HUES6 (cell line): Measurements from ENCODE around the gene DCXR.

Experiments
- H3K27ac ChIP-seq: 2 replicates; pipeline ENCODE4 v1.7.0; 2013; ENCODE audit warnings: low read depth, mild to moderate bottlenecking, low read length, inconsistent platforms
- H3K27me3 ChIP-seq: 2 replicates; pipeline ENCODE4 v1.6.1; 2013; ENCODE audit warnings: low read length; ENCODE audit not compliant: control insufficient read depth, insufficient read depth
- H3K36me3 ChIP-seq: 2 replicates; pipeline ENCODE4 v1.6.1; 2013; ENCODE audit warnings: low read length; ENCODE audit not compliant: control insufficient read depth, insufficient read depth
- H3K4me1 ChIP-seq: 2 replicates; pipeline ENCODE4 v1.6.1; 2013; ENCODE audit warnings: low read length; ENCODE audit not compliant: control insufficient read depth, insufficient read depth
- H3K4me3 ChIP-seq: 2 replicates; pipeline ENCODE4 v1.5.1; 2013; ENCODE audit warnings: low read depth, low read length
- H3K9ac ChIP-seq: one replicate; pipeline ENCODE4 v1.6.1; 2013; ENCODE audit warnings: mild to moderate bottlenecking, low read length
- H3K9me3 ChIP-seq: 2 replicates; pipeline ENCODE4 v1.6.1; 2013; ENCODE audit warnings: low read depth, low read length; ENCODE audit not compliant: control insufficient read depth, insufficient read depth

DCXR gene

GRCh38 chr17:82012640-82013295 is 24.7 kb downstream of the DCXR start:
- H3K27ac ChIP-seq, result peak overlapping the region; percentile 61; the same call in 1 of the 2 replicates
- no peaks in the 10 kb centered on the region for H3K9me3 ChIP-seq
- H3K4me3 ChIP-seq, result no peak overlapping the region
- peak overlapping the region; percentile 50 for H3K9ac ChIP-seq
- peaks cover 16% of the 10 kb centered on the region; the same call in 1 of the 2 replicates for H3K4me1 ChIP-seq
- no peaks in the 10 kb centered on the region for H3K27me3 ChIP-seq
- H3K36me3 ChIP-seq, result peaks cover 5% of the 10 kb centered on the region

- Histone ChIP-seq H3K4me3 (no peak overlapping the region), H3K9me3 (no peaks in the 10 kb centered on the region), H3K27ac (peak overlapping the region; percentile 61; the same call in 1 of the 2 replicates), H3K4me1 (peaks cover 16% of the 10 kb centered on the region; the same call in 1 of the 2 replicates), H3K9ac (peak overlapping the region; percentile 27), H3K27me3 (no peaks in the 10 kb centered on the region), H3K36me3 (peaks cover under 1% of the 10 kb centered on the region)
Observed at GRCh38 chr17:82012261-82012639, 25.2 kb downstream of the DCXR start.

GRCh38 chr17:82011617-82012187 is 25.8 kb downstream of the DCXR start:
- H3K36me3 ChIP-seq, result no peaks in the 10 kb centered on the region; the same call in 1 of the 2 replicates
- H3K4me1 ChIP-seq, result peaks cover 16% of the 10 kb centered on the region; the same call in 1 of the 2 replicates
- no peaks in the 10 kb centered on the region for H3K27me3 ChIP-seq
- H3K4me3 ChIP-seq, result no peak overlapping the region
- H3K9ac ChIP-seq, result no peak overlapping the region
- H3K9me3 ChIP-seq, result no peaks in the 10 kb centered on the region
- H3K27ac ChIP-seq, result 0 out of 2 replicates have a peak overlapping the region, but pooled peaks have one; percentile 61

DNA sequence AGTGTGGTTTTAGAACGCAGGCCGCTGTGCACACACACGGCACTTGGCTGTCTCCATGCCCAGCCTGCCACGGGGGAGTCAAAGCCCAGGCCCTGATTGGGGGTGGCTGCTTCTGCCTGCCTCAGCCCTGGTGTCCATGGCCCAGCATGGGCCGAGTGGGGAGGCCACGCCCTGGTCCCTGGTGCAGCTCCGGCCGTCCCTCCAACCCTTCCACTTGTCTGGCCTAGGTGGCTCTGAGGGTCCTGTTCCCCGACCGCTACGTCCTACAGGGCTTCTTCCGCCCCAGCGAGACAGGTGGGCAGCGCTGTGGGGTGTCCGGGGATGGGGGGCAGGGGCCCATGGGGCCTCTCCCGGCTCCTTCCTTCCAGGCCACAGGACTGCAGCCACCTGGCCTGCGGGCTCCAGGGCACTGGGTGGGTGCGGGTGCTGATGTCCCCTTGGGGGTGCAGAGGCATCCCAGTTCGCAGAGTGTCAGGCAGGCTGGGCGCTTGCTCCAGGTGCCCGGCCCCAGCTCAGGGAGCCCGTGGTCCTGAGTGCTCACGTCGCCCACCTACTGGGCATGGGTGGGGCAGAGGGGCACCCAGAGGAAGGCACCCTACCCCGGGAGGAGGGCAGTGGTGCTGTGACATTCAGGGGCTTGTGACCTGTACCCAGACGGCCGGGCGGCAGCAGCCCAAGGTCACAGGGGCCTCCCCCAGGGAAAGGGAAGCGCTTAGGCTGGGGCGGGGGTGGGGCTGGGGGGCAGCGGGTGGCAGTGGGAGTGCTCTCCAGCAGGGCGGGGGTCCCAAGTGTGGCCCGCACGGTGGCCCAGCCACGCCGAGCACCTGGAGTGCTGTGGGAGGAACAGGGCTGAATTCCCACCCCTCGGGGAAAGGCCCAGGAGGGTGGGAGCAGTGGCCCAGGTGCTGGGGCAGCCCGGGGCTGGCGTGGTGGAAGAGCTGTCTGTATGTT is 26.6 kb downstream of the DCXR start:
- no peak overlapping the region for H3K9ac ChIP-seq
- no peak overlapping the region for H3K4me3 ChIP-seq
- no peaks in the 10 kb centered on the region for H3K27me3 ChIP-seq
- no peak overlapping the region for H3K27ac ChIP-seq
- peaks cover 16% of the 10 kb centered on the region; the same call in 1 of the 2 replicates for H3K4me1 ChIP-seq
- H3K36me3 ChIP-seq, result no peaks in the 10 kb centered on the region; the same call in 1 of the 2 replicates
- H3K9me3 ChIP-seq, result no peaks in the 10 kb centered on the region

DNA sequence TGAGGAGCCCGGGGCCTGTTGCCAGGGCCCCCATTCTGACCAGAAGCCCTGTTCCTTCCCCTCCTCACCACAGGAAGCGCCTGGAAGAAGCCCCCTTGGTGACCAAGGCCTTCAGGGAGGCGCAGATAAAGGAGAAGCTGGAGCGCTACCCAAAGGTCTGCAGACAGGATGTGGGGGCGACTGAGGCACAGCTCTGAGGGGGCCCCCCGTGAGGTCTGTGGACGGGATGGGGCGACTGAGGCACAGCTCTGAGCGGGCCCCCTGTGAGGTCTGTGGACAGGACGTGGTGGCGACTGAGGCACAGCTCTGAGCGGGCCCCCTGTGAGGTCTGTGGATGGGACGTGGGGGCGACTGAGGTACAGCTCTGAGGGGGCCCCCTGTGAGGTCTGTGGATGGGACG is 28.1 kb downstream of the DCXR start:
- H3K27ac ChIP-seq, result no peak overlapping the region
- no peak overlapping the region for H3K9ac ChIP-seq
- no peaks in the 10 kb centered on the region; the same call in 1 of the 2 replicates for H3K36me3 ChIP-seq
- peaks cover 16% of the 10 kb centered on the region; the same call in 1 of the 2 replicates for H3K4me1 ChIP-seq
- H3K9me3 ChIP-seq, result no peaks in the 10 kb centered on the region
- no peak overlapping the region for H3K4me3 ChIP-seq
- no peaks in the 10 kb centered on the region for H3K27me3 ChIP-seq

DNA sequence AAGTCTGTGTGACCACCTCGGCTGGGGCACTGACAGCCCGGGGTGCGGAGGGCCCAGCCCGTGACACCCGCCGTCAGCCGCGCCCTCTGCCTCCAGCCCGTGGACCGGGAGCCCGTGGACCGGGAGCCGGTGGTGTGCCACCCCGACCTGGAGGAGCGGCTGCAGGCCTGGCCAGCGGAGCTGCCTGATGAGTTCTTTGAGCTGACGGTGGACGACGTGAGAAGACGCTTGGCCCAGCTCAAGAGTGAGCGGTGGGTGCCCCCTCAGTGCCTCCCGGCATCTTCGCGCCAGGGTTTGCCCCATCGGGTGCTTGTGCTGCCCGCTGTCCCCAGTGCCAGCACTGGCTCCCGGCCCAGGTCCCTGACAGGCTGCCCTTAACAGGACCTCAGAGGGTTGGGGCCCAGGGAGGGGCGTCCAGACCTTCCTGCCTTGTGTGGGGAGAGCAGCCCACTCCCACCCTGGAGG is 28.5 kb downstream of the DCXR start:
- Histone ChIP-seq H3K36me3 (no peaks in the 10 kb centered on the region; the same call in 1 of the 2 replicates), H3K27me3 (no peaks in the 10 kb centered on the region), H3K9me3 (no peaks in the 10 kb centered on the region), H3K27ac (no peak overlapping the region), H3K9ac (no peak overlapping the region), H3K4me3 (no peak overlapping the region), H3K4me1 (peaks cover 16% of the 10 kb centered on the region; the same call in 1 of the 2 replicates)

- Histone ChIP-seq H3K9me3 (no peaks in the 10 kb centered on the region), H3K4me1 (peaks cover 19% of the 10 kb centered on the region; the same call in 1 of the 2 replicates), H3K27ac (no peak overlapping the region), H3K36me3 (no peaks in the 10 kb centered on the region; the same call in 1 of the 2 replicates), H3K27me3 (no peaks in the 10 kb centered on the region), H3K9ac (no peak overlapping the region), H3K4me3 (no peak overlapping the region)
Observed at GRCh38 chr17:82008258-82008940, 29.1 kb downstream of the DCXR start.

DNA sequence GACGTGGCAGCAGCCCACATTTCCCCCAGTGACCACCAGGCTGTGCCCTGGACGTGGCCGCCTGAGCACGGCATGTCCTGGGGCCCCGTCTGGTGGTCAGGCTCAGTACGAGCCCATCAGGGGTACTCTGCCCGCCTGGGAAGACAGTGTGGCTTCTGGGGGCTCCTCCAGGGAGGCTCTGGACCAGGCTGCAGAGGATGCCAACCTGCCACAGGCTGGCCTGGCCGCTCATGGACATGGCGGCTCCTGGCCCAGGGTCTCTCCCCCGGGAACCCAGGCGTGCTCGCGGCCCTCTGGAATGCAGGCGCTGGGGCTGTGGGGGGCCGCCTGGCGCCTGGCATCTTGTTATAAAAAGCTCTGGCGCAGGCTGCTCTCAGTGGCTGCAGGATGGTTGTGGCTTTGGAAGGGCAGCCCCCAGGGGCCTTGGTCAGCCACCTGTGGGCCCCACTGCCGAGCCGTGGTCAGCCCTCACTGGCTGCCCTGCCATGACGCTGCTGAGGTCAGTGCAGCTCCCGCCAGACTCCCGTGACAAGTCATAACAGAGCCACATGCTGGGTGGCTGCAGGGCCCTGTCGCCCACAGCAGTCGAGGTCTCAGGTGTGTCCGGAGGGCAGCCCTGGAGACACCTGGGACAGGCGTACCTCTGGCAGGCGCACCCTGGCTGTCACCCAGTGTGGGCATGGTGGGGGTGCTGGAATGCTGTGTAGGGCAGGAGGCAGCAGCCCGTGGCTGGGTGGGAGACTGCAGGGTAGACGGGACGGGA is 29.8 kb downstream of the DCXR start:
- Histone ChIP-seq H3K9me3 (no peaks in the 10 kb centered on the region), H3K9ac (no peak overlapping the region), H3K4me1 (peaks cover 15% of the 10 kb centered on the region; the same call in 1 of the 2 replicates), H3K27me3 (no peaks in the 10 kb centered on the region), H3K36me3 (no peaks in the 10 kb centered on the region; the same call in 1 of the 2 replicates), H3K4me3 (no peak overlapping the region), H3K27ac (no peak overlapping the region)

GRCh38 chr17:82007228-82007494 is 30.3 kb downstream of the DCXR start:
- Histone ChIP-seq H3K4me1 (peaks cover 9% of the 10 kb centered on the region; the same call in 1 of the 2 replicates), H3K9ac (no peak overlapping the region), H3K4me3 (no peak overlapping the region), H3K9me3 (no peaks in the 10 kb centered on the region), H3K36me3 (no peaks in the 10 kb centered on the region; the same call in 1 of the 2 replicates), H3K27me3 (no peaks in the 10 kb centered on the region), H3K27ac (no peak overlapping the region)
